Uterus (tissue), 4 donors: ENCODE results near the gene LRRC3C. TPM values are rescaled to one million over a fixed set of nuclear protein-coding genes. Genes with fewer than 3 reads are reported as not detected.

Experiments used
- DNase-seq, 2 donors: peaks; one replicate each; pipeline ENCODE4 v3.0.0-alpha.2; 2019 to 2020
- H3K27ac ChIP-seq, 2 donors: fragments of 200-600 bp; sonication (generic); 1 replicate in 1 of 2; 2 replicates in 1 of 2; pipeline ENCODE4 v1.5.1; 2016 to 2018
- H3K27me3 ChIP-seq, 2 donors: fragments of 200-600 bp; sonication (generic); one replicate each; pipeline ENCODE4 v1.5.1; 2018 to 2019; ENCODE audit warnings: control low read depth in 1 of 2
- H3K36me3 ChIP-seq, 2 donors: fragments of 200-600 bp; sonication (generic); one replicate each; pipeline ENCODE4 v1.5.1; 2019; ENCODE audit warnings: control low read depth in 1 of 2
- H3K4me1 ChIP-seq, 2 donors: fragments of 200-600 bp; sonication (generic); one replicate each; pipeline ENCODE4 v1.5.1; 2018 to 2019; ENCODE audit warnings: control low read depth in 1 of 2
- H3K4me3 ChIP-seq, 2 donors: fragments of 200-600 bp; sonication (generic); 1 replicate in 1 of 2; 2 replicates in 1 of 2; pipeline ENCODE4 v1.5.1; 2018 to 2019; ENCODE audit warnings: mild to moderate bottlenecking in 1 of 2
- H3K9me3 ChIP-seq, 2 donors: fragments of 200-600 bp; sonication (generic); one replicate each; pipeline ENCODE4 v1.5.1; 2019; ENCODE audit warnings: control low read depth in 1 of 2
- POLR2A ChIP-seq, 2 donors: fragments of 450-650 bp; IDR thresholded peaks; one replicate each; pipeline ENCODE4 v1.6.1; 2016; ENCODE audit warnings: antibody characterized with exemption in 2 of 2, mild to moderate bottlenecking in 1 of 2, moderate library complexity in 1 of 2
- intact Hi-C: fragments of 100-400 bp; cut with DNase I; formaldehyde crosslinking; loops from one replicate; pipeline ENCODE4 v1.15.1; 2023; ENCODE audit warnings: low total_unique reads
- total RNA-seq, 4 donors: library from RNA; depleted of rRNA in 3 of 4; stranded (reverse); fragments of >200 nt in 3 of 4; gene quantifications; one replicate each; pipeline versions ENCODE4 v1.1.0 to v1.2.4, GENCODE V29; 2014 to 2023
- TF ChIP-seq, protein P1 (sequence below), 4 experiments: fragments of 200-600 bp in 2 of 4; fragments of 450-650 bp in 2 of 4; sonication (generic) in 2 of 4; IDR thresholded peaks; one replicate each; pipeline ENCODE4 v1.5.1; 2016 to 2019; ENCODE audit warnings: antibody characterized with exemption in 4 of 4, mild to moderate bottlenecking in 2 of 4, moderate library complexity in 1 of 4
- donor health status: DM: yes; HTN: yes; CAD: no.

The LRRC3C gene
- total RNA-seq, 4 donors from 2014 or later, result 0.52 TPM; not detected in 3

DNA sequence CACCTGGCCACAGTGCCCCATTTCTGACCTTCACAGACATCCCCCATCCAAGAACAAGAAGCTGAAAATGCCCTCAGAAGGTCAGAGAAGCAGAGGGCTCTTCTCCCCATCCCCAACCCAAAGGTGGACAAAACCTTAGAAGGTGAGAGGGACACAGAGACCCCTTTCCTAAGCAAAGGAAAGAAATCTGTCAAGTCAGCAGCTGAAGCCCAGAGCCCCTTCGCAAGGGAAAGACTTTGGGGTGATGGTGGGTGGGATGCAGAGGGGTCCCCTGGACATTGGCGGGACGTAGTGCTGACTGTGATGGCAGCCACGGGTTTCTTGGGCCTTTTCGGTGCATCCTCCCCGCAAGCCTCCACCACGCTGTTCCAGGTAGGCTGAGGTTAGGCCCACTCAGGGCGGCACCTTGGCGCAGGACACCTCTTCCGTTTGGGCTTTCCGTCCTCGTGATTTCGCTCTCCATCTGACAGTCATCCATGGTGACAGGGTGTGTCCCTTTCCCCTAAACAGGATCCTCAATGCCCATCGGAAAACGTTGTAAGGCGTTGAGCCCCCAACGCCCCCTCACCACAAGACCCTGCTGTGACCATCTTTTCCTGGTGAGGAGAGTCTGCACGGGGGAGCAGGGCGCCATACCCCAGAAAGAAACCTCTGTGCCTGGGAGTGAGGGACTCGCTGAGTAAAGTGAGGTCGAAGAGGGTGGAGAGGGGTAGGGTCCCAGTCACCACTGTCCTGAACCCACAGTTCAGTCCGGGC lies 24.6 kb downstream of the LRRC3C start:
- Histone ChIP-seq H3K27me3 (no peaks in the 10 kb centered on the region), H3K36me3 (no peaks in the 10 kb centered on the region), H3K27ac (peak overlapping the region; percentile 67 to 70)

DNA sequence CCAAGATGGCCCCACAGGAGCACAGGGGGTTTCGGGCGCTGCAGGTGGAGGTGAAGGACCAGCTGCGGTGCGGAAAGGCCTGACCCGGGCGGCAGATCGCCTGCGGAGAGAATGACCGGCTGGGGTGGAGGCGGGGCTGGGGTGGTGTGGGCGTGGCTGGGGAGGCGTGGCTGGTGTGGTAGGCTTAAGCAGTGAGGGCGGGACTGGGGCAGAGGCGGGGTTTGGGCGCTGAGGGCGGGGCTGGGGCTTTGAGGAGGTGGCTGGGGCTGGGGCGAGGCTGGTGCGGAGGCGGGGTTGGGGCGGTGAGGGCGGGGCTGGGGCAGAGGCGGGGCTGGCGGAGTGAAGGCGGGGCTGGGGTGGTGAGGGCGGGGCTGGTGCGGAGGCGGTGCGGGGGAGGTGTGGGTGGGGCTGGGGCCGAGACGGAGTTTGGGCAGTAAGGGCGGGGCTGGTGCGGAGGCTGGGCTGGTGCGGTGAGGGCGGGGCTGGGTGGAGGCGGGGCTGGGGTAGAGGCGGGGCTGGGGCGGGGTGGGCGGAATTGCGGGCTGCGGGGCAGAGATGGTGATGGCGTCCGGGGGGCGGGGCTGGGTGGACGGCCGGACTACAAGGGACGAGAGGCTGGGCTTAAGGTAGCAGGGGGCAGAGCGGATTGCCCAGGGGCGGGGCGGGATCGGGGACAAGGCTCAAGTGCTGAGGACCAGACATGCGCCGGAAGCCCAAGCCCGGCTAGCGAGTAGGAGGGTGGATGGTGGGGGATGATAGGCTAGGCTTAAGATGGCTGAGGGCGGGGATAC lies 25.3 kb downstream of the LRRC3C start:
- TF ChIP-seq POLR2A (IDR thresholded peaks at IDR 0.05), result peak; percentile 44 to 52
- TF ChIP-seq, protein P1, sequence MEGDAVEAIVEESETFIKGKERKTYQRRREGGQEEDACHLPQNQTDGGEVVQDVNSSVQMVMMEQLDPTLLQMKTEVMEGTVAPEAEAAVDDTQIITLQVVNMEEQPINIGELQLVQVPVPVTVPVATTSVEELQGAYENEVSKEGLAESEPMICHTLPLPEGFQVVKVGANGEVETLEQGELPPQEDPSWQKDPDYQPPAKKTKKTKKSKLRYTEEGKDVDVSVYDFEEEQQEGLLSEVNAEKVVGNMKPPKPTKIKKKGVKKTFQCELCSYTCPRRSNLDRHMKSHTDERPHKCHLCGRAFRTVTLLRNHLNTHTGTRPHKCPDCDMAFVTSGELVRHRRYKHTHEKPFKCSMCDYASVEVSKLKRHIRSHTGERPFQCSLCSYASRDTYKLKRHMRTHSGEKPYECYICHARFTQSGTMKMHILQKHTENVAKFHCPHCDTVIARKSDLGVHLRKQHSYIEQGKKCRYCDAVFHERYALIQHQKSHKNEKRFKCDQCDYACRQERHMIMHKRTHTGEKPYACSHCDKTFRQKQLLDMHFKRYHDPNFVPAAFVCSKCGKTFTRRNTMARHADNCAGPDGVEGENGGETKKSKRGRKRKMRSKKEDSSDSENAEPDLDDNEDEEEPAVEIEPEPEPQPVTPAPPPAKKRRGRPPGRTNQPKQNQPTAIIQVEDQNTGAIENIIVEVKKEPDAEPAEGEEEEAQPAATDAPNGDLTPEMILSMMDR (IDR thresholded peaks at IDR 0.05), result no peak
- peak overlapping the region; percentile 77 to 85 for H3K27ac ChIP-seq
- no peaks in the 10 kb centered on the region for H3K27me3 ChIP-seq
- H3K36me3 ChIP-seq, result no peaks in the 10 kb centered on the region
- intact Hi-C loops, result no loop called here
- H3K4me3 ChIP-seq, result peak overlapping the region; percentile 32 to 34
- no peaks in the 10 kb centered on the region for H3K9me3 ChIP-seq
- peaks cover 0 to 5% of the 10 kb centered on the region in 2 donors for H3K4me1 ChIP-seq
- peak; percentile 98 to 99 for DNase-seq

More for the DNA sequence above, 24.6 kb downstream of the LRRC3C start:
- intact Hi-C loops, result no loop called here
- Histone ChIP-seq H3K4me1 (peaks cover 0 to 5% of the 10 kb centered on the region in 2 donors), H3K9me3 (no peaks in the 10 kb centered on the region), H3K4me3 (peak overlapping the region; percentile 12 to 29)
- peak; percentile 50 to 51 for DNase-seq
- TF ChIP-seq, protein P1 (IDR thresholded peaks at IDR 0.05), result no peak
- no peak for TF ChIP-seq POLR2A (IDR thresholded peaks at IDR 0.05)

DNA sequence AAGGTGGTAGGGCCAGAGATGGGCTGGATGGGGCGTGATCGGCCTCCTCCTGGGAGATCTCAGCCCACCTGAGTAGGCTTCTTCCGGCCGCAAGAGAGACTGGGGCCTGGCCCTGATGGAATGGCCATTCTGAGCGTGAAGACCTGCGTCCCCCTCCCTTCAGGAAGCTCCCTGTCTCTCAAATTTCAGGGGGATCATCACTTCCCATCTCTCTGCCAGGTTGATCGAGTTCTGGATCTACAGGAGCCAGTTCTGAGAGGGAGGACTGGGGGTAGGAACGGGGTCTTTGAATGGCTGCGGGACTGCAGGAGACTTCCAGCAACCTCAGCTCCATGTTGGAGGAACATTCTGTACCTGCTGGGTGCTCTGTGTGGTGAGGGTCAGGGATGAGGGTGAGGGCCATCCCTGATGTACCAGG lies 25.9 kb downstream of the LRRC3C start:
- Histone ChIP-seq H3K36me3 (no peaks in the 10 kb centered on the region), H3K27ac (peak overlapping the region; percentile 77 to 85), H3K4me1 (peaks cover 0 to 5% of the 10 kb centered on the region in 2 donors), H3K27me3 (no peaks in the 10 kb centered on the region), H3K9me3 (no peaks in the 10 kb centered on the region), H3K4me3 (peak overlapping the region; percentile 32 to 34)
- TF ChIP-seq, protein P1 (IDR thresholded peaks at IDR 0.05), result no peak
- TF ChIP-seq POLR2A (IDR thresholded peaks at IDR 0.05), result no peak
- no peak for DNase-seq
- intact Hi-C loops, result no loop called here

DNA sequence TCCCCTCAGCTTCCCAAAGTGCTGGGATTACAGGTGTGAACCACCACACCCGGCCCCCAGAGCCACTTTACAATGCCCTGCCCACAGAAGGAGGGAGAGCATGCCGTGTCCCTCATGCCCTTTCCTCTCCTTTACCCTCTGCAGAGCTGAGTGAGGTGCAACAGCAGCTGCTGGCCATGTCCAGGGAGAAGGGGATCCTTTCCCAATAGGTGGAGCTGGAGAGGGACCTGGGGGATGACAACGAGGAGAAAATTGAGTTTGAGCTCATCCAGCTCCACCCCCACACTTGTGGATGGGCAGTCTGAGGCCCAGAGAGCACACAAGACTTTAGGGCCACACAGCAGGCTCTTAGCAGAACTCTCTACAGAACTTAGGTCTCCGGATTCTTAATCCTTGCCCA lies 27.3 kb downstream of the LRRC3C start:
- TF ChIP-seq, protein P1 (IDR thresholded peaks at IDR 0.05), result no peak
- TF ChIP-seq POLR2A (IDR thresholded peaks at IDR 0.05), result no peak
- no peaks in the 10 kb centered on the region for H3K27me3 ChIP-seq
- no peak for DNase-seq
- peaks cover 0 to 5% of the 10 kb centered on the region in 2 donors for H3K4me1 ChIP-seq
- no peak overlapping the region for H3K4me3 ChIP-seq
- H3K9me3 ChIP-seq, result no peaks in the 10 kb centered on the region
- no peak overlapping the region for H3K27ac ChIP-seq
- no peaks in the 10 kb centered on the region for H3K36me3 ChIP-seq
- intact Hi-C loops, result no loop called here
